ENCODE results near the gene WDR62.

The WDR62 gene

DNA sequence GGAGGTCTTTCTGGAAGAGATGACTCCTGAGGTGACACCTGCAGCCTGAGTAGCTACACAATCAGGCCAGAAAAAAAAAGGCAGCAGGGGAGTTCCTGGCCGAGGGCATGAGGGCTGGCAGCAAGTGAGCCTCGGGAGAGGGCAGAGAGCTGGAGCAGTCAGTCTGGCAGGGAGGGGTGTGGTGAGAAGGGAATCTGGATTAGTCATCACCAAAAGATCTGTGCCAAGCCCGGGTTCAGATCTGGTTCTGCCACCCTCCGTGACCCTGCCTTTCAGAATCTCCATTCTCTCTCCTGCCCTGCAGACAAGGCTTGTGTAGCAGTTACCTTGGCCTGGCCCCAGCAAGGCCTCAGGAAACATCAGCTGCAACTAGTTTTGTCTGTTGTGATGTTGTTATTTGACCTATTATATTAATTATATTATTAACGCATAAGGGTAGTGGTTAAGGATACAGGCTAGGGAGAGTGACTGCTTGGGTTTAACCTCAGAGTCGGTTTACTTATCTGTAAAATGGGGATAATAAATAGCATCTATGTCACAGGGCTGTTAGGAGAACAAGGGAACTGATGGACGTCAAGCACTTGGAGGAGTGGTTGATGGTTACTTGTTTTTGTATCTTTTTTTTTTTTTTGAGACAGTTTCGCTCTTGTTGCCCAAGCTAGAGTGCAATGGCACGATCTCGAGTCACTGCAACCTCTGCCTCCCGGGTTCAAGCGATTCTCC, 82.4 kb downstream of the WDR62 start:
- Mint-ChIP-seq H3K36me3 (ENCODE audit: low read depth) (peaks cover 12% of the 10 kb centered on the region), H3K27ac (peak overlapping the region; percentile 21 to 39 (median 28)), H3K27me3 (ENCODE audit: low read depth) (peaks cover 5% of the 10 kb centered on the region), H3K4me1 (peaks cover 9% of the 10 kb centered on the region), H3K4me3 (peak overlapping the region; percentile 15 to 50 (median 36)), H3K9me3 (no peaks in the 10 kb centered on the region)
- TF ChIP-seq, protein P1, sequence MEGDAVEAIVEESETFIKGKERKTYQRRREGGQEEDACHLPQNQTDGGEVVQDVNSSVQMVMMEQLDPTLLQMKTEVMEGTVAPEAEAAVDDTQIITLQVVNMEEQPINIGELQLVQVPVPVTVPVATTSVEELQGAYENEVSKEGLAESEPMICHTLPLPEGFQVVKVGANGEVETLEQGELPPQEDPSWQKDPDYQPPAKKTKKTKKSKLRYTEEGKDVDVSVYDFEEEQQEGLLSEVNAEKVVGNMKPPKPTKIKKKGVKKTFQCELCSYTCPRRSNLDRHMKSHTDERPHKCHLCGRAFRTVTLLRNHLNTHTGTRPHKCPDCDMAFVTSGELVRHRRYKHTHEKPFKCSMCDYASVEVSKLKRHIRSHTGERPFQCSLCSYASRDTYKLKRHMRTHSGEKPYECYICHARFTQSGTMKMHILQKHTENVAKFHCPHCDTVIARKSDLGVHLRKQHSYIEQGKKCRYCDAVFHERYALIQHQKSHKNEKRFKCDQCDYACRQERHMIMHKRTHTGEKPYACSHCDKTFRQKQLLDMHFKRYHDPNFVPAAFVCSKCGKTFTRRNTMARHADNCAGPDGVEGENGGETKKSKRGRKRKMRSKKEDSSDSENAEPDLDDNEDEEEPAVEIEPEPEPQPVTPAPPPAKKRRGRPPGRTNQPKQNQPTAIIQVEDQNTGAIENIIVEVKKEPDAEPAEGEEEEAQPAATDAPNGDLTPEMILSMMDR (IDR thresholded peaks at IDR 0.05; ENCODE audit: unreplicated experiment in 3 of 3): no peak

DNA sequence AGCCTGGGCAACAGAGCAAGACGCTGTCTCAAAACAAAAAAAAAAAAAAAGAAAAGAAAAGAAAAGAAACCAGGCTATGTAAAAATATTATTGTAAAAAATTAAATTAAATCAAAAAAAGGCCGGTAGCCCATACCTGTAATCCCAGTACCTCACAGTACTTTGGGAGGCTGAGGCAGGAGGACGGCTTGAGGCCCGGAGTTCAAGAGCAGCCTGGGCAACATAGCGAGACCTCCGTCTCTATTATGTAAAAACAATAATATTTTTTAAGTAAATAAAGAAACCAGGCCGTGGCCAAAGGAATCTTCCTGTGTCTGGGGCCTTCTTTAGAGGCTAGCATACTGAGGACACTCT, 84.4 kb downstream of the WDR62 start:
- Mint-ChIP-seq H3K4me1 (peaks cover 9% of the 10 kb centered on the region), H3K27me3 (ENCODE audit: low read depth) (peaks cover 5% of the 10 kb centered on the region), H3K9me3 (no peaks in the 10 kb centered on the region), H3K36me3 (ENCODE audit: low read depth) (peaks cover 24% of the 10 kb centered on the region), H3K4me3 (peak overlapping the region; percentile 98 to 99 (median 99)), H3K27ac (peak overlapping the region; percentile 95 to 98 (median 98))
- TF ChIP-seq, protein P1 (IDR thresholded peaks at IDR 0.05; ENCODE audit: unreplicated experiment in 3 of 3): no peak

DNA sequence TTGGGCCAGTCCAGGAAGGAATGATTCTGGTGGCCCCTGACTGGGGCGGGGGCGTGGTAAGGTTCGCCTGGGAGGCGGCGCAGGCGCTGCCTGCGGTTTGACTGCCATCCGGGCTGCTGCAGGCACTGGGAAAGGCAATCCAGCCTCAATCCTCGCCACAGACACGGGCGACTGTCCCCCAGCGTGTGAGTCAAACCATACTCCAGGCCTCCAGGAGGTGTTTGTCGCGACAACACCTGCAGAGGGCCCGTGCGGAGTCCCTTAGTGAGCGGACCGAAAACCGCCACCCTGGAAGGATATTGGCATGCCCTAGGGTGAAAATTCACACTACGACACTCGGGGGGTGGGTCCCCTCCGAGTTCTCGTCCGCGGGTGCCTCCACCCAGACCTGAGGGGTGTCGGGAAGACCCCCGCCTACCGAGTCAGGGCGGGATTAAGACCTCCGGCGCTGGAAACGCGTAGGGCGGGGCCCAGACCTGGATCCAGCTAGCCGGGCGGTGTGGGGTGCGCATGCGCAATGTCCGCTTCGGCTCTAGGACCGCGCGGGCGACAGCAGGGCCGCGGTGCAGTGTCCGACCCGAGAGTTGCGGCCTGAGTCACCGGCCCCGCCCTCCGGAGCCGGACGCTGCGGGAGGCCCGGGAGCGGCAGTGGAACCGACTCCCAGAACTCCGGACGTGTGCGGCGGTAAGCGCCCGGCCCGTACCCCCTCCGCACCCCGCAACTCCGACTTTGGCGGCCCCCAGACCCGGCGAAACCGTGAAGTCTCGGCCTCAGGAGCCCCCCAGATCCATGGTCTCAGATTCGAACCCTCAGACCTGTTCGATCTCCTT, 85.0 kb downstream of the WDR62 start, which contains the start of gene CAPNS1:
Gene CAPNS1 (plus strand): TSS at position 594 of the 831 bp plus-strand sequence. CDS start 946 bp downstream, outside the sequence.
- Mint-ChIP-seq H3K27ac (peak within 1 kb of the TSS; percentile 95 to 98 (median 98)), H3K9me3 (no peaks in the 10 kb centered on the region), H3K27me3 (ENCODE audit: low read depth) (peaks cover 5% of the 10 kb centered on the region), H3K36me3 (ENCODE audit: low read depth) (peaks cover 28% of the 10 kb centered on the region), H3K4me1 (peaks cover 9% of the 10 kb centered on the region), H3K4me3 (peak within 1 kb of the TSS; percentile 98 to 99 (median 99))
- TF ChIP-seq, protein P1 (IDR thresholded peaks at IDR 0.05; ENCODE audit: unreplicated experiment in 3 of 3): peak in 2 of 3 experiments; percentile 12 to 22

DNA sequence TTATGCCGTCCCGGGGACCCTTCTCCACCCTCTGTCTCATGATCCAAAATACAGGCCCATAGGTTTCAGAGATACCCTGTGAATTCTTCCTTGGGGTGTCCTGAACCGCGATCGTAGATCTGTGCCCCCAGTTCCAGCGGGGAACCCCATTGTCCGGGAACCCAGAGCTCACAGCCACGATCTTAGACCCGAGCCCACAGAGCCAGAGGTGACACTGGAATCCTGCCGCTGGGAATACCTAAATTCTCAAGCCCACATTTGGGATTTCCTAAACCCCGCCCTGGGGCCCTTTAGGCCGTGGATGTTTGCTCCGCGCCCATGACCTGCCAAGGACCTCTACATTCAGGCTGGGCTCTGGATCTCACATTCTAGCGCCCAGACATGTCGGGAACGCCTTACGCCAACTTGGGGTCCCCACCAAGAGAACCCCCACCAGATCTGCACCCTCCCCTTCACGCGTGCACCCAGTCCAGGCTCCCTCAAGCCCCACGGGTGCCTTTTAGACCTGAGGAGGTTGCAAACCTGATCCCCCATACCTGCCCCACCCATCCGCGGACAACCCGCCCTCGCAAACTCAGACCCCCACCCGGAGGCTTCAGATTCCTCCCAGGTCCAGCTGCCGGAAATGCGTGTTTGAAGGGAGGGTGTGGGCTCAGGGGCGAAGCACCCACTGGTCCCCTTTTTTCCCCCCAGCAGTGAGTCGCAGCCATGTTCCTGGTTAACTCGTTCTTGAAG, 85.8 kb downstream of the WDR62 start:
- TF ChIP-seq, protein P1 (IDR thresholded peaks at IDR 0.05; ENCODE audit: unreplicated experiment in 3 of 3): no peak
- H3K27me3 Mint-ChIP-seq (ENCODE audit: low read depth): peaks cover under 1% of the 10 kb centered on the region
- peaks cover 32% of the 10 kb centered on the region for H3K36me3 Mint-ChIP-seq (ENCODE audit: low read depth)
- H3K4me1 Mint-ChIP-seq: peaks cover 9% of the 10 kb centered on the region
- H3K4me3 Mint-ChIP-seq: peak overlapping the region; percentile 98 to 99 (median 99)
- peak overlapping the region; percentile 95 to 98 (median 98) for H3K27ac Mint-ChIP-seq
- H3K9me3 Mint-ChIP-seq: no peaks in the 10 kb centered on the region

DNA sequence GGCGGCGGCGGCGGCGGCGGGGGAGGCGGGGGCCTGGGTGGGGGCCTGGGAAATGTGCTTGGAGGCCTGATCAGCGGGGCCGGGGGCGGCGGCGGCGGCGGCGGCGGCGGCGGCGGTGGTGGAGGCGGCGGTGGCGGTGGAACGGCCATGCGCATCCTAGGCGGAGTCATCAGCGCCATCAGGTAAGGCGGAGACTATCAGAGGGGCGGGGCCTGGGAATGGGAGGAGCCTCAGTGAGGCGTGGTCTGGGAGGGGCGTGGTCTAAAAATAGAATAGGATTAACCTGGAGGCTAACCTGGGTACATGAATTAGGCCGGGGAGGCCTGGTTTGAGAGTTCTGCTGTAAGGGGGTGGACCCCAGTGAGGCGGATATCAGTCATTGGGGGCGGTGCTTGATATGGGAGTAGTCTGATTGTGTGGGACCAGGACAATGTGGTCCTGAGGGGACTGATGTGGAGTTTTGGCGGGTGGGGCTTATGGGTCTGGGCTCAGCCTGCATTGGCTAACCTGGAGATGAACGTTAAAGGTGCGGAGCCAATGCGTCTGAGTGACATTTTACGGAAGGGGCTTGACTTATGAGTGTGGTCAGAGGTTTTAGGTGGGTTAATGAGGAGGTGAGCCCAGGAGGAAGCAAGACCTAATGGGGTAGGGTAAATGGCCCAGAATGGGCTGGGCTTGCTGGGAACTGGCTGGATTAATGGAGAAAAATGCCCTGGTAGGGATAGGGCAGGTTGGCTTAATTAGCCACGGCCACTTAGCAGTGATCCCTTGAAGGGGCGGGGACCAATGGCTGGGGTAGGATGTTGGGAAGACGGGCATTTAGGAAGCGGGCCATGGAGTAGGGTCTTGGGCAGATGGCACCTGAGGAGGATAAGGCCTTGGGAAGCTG, 86.6 kb downstream of the WDR62 start:
- Mint-ChIP-seq H3K27ac (peak overlapping the region; percentile 95 to 98 (median 98)), H3K9me3 (no peaks in the 10 kb centered on the region), H3K4me3 (peak overlapping the region; percentile 98 to 99 (median 99)), H3K4me1 (peaks cover 9% of the 10 kb centered on the region), H3K36me3 (ENCODE audit: low read depth) (peaks cover 40% of the 10 kb centered on the region), H3K27me3 (ENCODE audit: low read depth) (no peaks in the 10 kb centered on the region)
- TF ChIP-seq, protein P1 (IDR thresholded peaks at IDR 0.05; ENCODE audit: unreplicated experiment in 3 of 3): no peak

Data from nephron (organoid).